K562 (cell line): ENCODE measurements around the gene RALY. TPM values are rescaled to one million over a fixed set of nuclear protein-coding genes. Genes with fewer than 3 reads are reported as not detected.

Experiments used
- ATAC-seq: fragments of 200-7000 bp; cut with Tn5 transposase; 3 replicates; pipeline ENCODE4 v1.9.1; 2020; ENCODE audit warnings: moderate library complexity
- BruUV-seq: library from RNA; stranded (reverse); fragments of 400-500 nt; replicated peaks from 2 replicates; lab custom pipeline; 2021; lab: Mats Ljungman, UMichigan
- CTCF ChIA-PET: fragments of 300-600 bp; formaldehyde crosslinking; extraction: SDS; loops from one replicate; lab custom pipeline; 2021; ENCODE audit warnings: low intra/inter-chr PET ratio; lab: Yijun Ruan, JAX
- POLR2A ChIA-PET: fragments of 300-600, 350-650 bp; sonication (Branson Sonifier 250); formaldehyde crosslinking; extraction: SDS; loops from one replicate; lab custom pipeline; 2021; ENCODE audit warnings: antibody characterized with exemption, inconsistent platforms; lab: Yijun Ruan, JAX
- DNase-seq, 4 experiments: peaks; one replicate each; pipeline versions ENCODE4 v3.0.0 to v3.0.0-alpha.2; 2011 to 2018; ENCODE audit warnings: low spot score in 3 of 4, mixed read lengths in 3 of 4; ENCODE audit errors: extremely low read depth in 1 of 4
- FAIRE-seq: peaks from 2 replicates; lab custom pipeline; 2011; peaks lifted over from hg19 to GRCh38; lab: Jason Lieb, UNC
- H2AFZ ChIP-seq: 2 replicates; pipeline ENCODE4 v1.6.0; 2011; ENCODE audit warnings: low read depth, low read length, control low read depth, inconsistent platforms
- H3K27ac ChIP-seq: fragments of 200-600 bp; 3 replicates; pipeline ENCODE4 v1.8.0; 2011; ENCODE audit warnings: low read depth, mild to moderate bottlenecking, control low read depth, inconsistent platforms, low read length, moderate library complexity, mixed read lengths; ENCODE audit errors: extremely low read depth
- H3K27me3 ChIP-seq, 2 experiments: fragments of 300-600 bp in 1 of 2; 2 replicates in 1 of 2; 3 replicates in 1 of 2; pipeline versions ENCODE4 v1.6.0 to v1.8.0; 2011; ENCODE audit warnings: inconsistent platforms in 2 of 2, low read length in 2 of 2, mild to moderate bottlenecking in 1 of 2, mixed read lengths in 1 of 2, moderate library complexity in 1 of 2; ENCODE audit not compliant: control insufficient read depth in 2 of 2, insufficient read depth in 2 of 2
- H3K36me3 ChIP-seq: fragments of 300-600 bp; 3 replicates; pipeline ENCODE4 v1.8.0; 2011; ENCODE audit warnings: mild to moderate bottlenecking, low read length, inconsistent platforms; ENCODE audit not compliant: control insufficient read depth, insufficient read depth
- H3K4me1 ChIP-seq, 2 experiments: fragments of 200-600 bp in 1 of 2; replicated peaks in 1 of 2; 2 replicates in 1 of 2; 3 replicates in 1 of 2; pipeline versions ENCODE4 v1.5.1 to v1.8.0; 2011; ENCODE audit warnings: inconsistent platforms in 2 of 2, low read length in 2 of 2, mild to moderate bottlenecking in 1 of 2, mixed read lengths in 1 of 2, moderate library complexity in 1 of 2; ENCODE audit not compliant: control insufficient read depth in 2 of 2, insufficient read depth in 2 of 2
- H3K4me2 ChIP-seq: 2 replicates; pipeline ENCODE4 v1.6.1; 2011; ENCODE audit warnings: low read length, control low read depth, inconsistent platforms, mixed read lengths; ENCODE audit not compliant: insufficient read depth
- H3K4me3 ChIP-seq: fragments of 200-600 bp; sonication (generic), shearing (Covaris generic); 2 replicates; pipeline ENCODE4 v1.5.1; 2016; ENCODE audit warnings: control low read depth, inconsistent platforms
- H3K79me2 ChIP-seq: fragments of 200-600 bp; 3 replicates; pipeline ENCODE4 v1.8.0; 2011; ENCODE audit warnings: low read length, inconsistent platforms; ENCODE audit not compliant: control insufficient read depth, insufficient read depth
- H3K9ac ChIP-seq, 2 experiments: 2 replicates each; pipeline versions ENCODE4 v1.6.0 to v1.6.1; 2011; ENCODE audit warnings: low read depth in 2 of 2, low read length in 2 of 2, control low read depth in 1 of 2, inconsistent platforms in 1 of 2, mild to moderate bottlenecking in 1 of 2, mixed read lengths in 1 of 2; ENCODE audit not compliant: insufficient read depth in 1 of 2
- H3K9me1 ChIP-seq: one replicate; pipeline ENCODE4 v1.6.0; 2011; ENCODE audit warnings: inconsistent platforms, mild to moderate bottlenecking, low read length, moderate library complexity; ENCODE audit not compliant: control insufficient read depth, insufficient read depth
- H3K9me3 ChIP-seq: replicated peaks from 2 replicates; pipeline ENCODE4 v1.5.1; 2011; ENCODE audit warnings: low read depth, low read length, inconsistent platforms; ENCODE audit not compliant: control insufficient read depth, insufficient read depth
- H4K20me1 ChIP-seq: replicated peaks from 2 replicates; pipeline ENCODE4 v1.6.1; 2011; ENCODE audit warnings: low read length, inconsistent platforms, mixed read lengths; ENCODE audit not compliant: control insufficient read depth, insufficient read depth
- ETV1 ChIP-seq: fragments of 450-650 bp; conservative IDR thresholded peaks from 2 replicates; pipeline ENCODE4 v1.6.1; 2016; ENCODE audit warnings: missing genetic modification characterization, control low read depth, low read depth, missing compliant biosample characterization
- HDAC2 ChIP-seq: fragments of 450-650 bp; IDR thresholded peaks from 2 replicates; pipeline ENCODE4 v1.6.1; 2016; ENCODE audit warnings: mild to moderate bottlenecking
- KDM1A ChIP-seq, 2 experiments: fragments of 450-650 bp; IDR thresholded peaks; 2 replicates each; pipeline ENCODE4 v1.6.1; 2016; ENCODE audit warnings: mild to moderate bottlenecking in 2 of 2
- MCM5 ChIP-seq: fragments of 450-650 bp; IDR thresholded peaks from 2 replicates; pipeline ENCODE4 v1.6.1; 2016; ENCODE audit warnings: low read depth
- PHTF2 ChIP-seq: fragments of 250-450 bp; sonication (Bioruptor Pico); IDR thresholded peaks from 2 replicates; pipeline ENCODE4 v1.5.0; 2021; ENCODE audit warnings: mild to moderate bottlenecking
- PREB ChIP-seq: sonication (generic); formaldehyde crosslinking; IDR thresholded peaks from 2 replicates; pipeline ENCODE4 v1.8.1; 2023; ENCODE audit warnings: mild to moderate bottlenecking, missing genetic modification reagents
- SREBF2 ChIP-seq: sonication (generic); formaldehyde crosslinking; IDR thresholded peaks from 2 replicates; pipeline ENCODE4 v1.4.0; 2020; ENCODE audit warnings: mild to moderate bottlenecking, missing genetic modification reagents
- ZFP36 ChIP-seq: fragments of 150-350 bp; IDR thresholded peaks from 2 replicates; pipeline ENCODE4 v1.6.1; 2018; ENCODE audit warnings: low read length, low read depth; ENCODE audit not compliant: partially characterized antibody
- ZKSCAN3 ChIP-seq: fragments of 250-450 bp; sonication (Bioruptor Pico); IDR thresholded peaks from 2 replicates; pipeline ENCODE4 v1.4.0; 2020
- ZNF143 ChIP-seq: sonication (generic); formaldehyde crosslinking; IDR thresholded peaks from 2 replicates; pipeline ENCODE4 v1.9.0; 2022; ENCODE audit warnings: mild to moderate bottlenecking, missing genetic modification reagents
- ZNF764 ChIP-seq: fragments of 250-450 bp; sonication (Bioruptor Pico); IDR thresholded peaks from 2 replicates; pipeline ENCODE4 v1.4.0; 2020; ENCODE audit warnings: low read depth, mild to moderate bottlenecking, moderate library complexity
- WGBS: fragments of 100-300 bp; shearing (Covaris generic); methylation state at CpG from one replicate; pipeline ENCODE4 v1.1.6; 2016; ENCODE audit warnings: low coverage, mixed read lengths; ENCODE audit not compliant: insufficient coverage; ENCODE audit errors: missing lambda C conversion rate; 5-methylcytosine and 5-hydroxymethylcytosine counted together
- in situ Hi-C: fragments of 300-500 bp; cut with MboI; formaldehyde crosslinking; loops from 4 replicates; pipeline ENCODE4 v1.15.0; 2018; ENCODE audit warnings: inconsistent platforms, mixed read lengths
- intact Hi-C: fragments of 100-400 bp; cut with micrococcal nuclease; formaldehyde crosslinking; loops from 2 replicates; pipeline ENCODE4 v1.14.2; 2022
- polyA plus RNA-seq, 8 experiments: library from polyadenylated mRNA; depleted of rRNA in 4 of 8; stranded (reverse) in 5 of 8; unstranded in 3 of 8; fragments of >200 nt; fragmentation: Nextera tagmentation in 2 of 8; fragmentation: Illumina TruSeq in 1 of 8; extraction: Ambion mirVana in 2 of 8; extraction: Trizol in 1 of 8; gene quantifications; 2 replicates each; pipeline versions ENCODE4 v1.2.1 to v1.2.3, GENCODE V29; 2011 to 2014; ENCODE audit warnings: inconsistent platforms in 1 of 8, missing spikeins in 1 of 8
- total RNA-seq, 7 experiments: library from RNA; depleted of rRNA in 6 of 7; stranded (reverse); fragments of >200 nt in 6 of 7; fragmentation: Illumina TruSeq in 2 of 7; extraction: Trizol in 2 of 7; gene quantifications; 2 replicates each; pipeline versions ENCODE4 v1.2.1 to v1.2.3, GENCODE V29; 2011 to 2021; ENCODE audit warnings: low replicate concordance in 1 of 7
- TF ChIP-seq, protein P1 (sequence below): fragments of 150-350 bp; IDR thresholded peaks from 2 replicates; pipeline ENCODE4 v1.6.1; 2014; ENCODE audit warnings: low read depth, mild to moderate bottlenecking, low read length, borderline replicate concordance

RALY gene
- total and polyA plus RNA-seq, 9 of the 15 experiments (the other 6 are each of a cell fraction or from before 2014, with no cell fraction given): 0.80 to 207 (median 128) TPM

- Histone ChIP-seq H3K79me2 (peaks cover 84% of the 10 kb centered on the region), H3K9me3 (no peaks in the 10 kb centered on the region), H3K27ac (no peak overlapping the region), H4K20me1 (peaks cover 26% of the 10 kb centered on the region), H2AFZ (no peak overlapping the region), H3K27me3 (no peaks in the 10 kb centered on the region), H3K4me3 (no peak overlapping the region), H3K36me3 (peaks cover 3% of the 10 kb centered on the region; the same call in 2 of the 3 replicates), H3K9ac (no peak overlapping the region), H3K4me2 (no peak overlapping the region), H3K9me1 (no peaks in the 10 kb centered on the region), H3K4me1 (peaks cover 4 to 14% of the 10 kb centered on the region in 2 experiments; a peak in 4 of 5 replicates)
- BruUV-seq: no TSS peak
- CTCF ChIA-PET: no interaction called here
- DNase-seq (no peak), FAIRE-seq (no peak), ATAC-seq (no peak)
- TF ChIP-seq, protein P1, sequence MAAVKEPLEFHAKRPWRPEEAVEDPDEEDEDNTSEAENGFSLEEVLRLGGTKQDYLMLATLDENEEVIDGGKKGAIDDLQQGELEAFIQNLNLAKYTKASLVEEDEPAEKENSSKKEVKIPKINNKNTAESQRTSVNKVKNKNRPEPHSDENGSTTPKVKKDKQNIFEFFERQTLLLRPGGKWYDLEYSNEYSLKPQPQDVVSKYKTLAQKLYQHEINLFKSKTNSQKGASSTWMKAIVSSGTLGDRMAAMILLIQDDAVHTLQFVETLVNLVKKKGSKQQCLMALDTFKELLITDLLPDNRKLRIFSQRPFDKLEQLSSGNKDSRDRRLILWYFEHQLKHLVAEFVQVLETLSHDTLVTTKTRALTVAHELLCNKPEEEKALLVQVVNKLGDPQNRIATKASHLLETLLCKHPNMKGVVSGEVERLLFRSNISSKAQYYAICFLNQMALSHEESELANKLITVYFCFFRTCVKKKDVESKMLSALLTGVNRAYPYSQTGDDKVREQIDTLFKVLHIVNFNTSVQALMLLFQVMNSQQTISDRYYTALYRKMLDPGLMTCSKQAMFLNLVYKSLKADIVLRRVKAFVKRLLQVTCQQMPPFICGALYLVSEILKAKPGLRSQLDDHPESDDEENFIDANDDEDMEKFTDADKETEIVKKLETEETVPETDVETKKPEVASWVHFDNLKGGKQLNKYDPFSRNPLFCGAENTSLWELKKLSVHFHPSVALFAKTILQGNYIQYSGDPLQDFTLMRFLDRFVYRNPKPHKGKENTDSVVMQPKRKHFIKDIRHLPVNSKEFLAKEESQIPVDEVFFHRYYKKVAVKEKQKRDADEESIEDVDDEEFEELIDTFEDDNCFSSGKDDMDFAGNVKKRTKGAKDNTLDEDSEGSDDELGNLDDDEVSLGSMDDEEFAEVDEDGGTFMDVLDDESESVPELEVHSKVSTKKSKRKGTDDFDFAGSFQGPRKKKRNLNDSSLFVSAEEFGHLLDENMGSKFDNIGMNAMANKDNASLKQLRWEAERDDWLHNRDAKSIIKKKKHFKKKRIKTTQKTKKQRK: no peak
- no peak for TF ChIP-seq PHTF2
- TF ChIP-seq MCM5: no peak
- no peak for TF ChIP-seq PREB
- TF ChIP-seq SREBF2 (CRISPR knock-in tag): no peak
- no peak for TF ChIP-seq KDM1A (IDR thresholded peaks at IDR 0.05)
- no peak for TF ChIP-seq ZNF143 (CRISPR knock-in tag)
- no peak for TF ChIP-seq ZKSCAN3 (CRISPR knock-in tag)
- no peak for TF ChIP-seq ETV1 (tag)
- TF ChIP-seq ZFP36: no peak
- TF ChIP-seq HDAC2: no peak
- no peak for TF ChIP-seq ZNF764 (CRISPR knock-in tag)
- intact Hi-C loops (loop anchor here (5.0 kb wide), 2 partner anchors 76 to 161 kb away; no protein-coding TSS in a partner anchor), in situ Hi-C loops (no loop called here)
- POLR2A ChIA-PET: no interaction called here
- WGBS: 77% methylated on average over 3 of the region's 3 CpGs
Observed at GRCh38 chr20:34022839-34023234, 29.1 kb downstream of the RALY start.
